ENCODE data around the gene TMX4. TPM values are rescaled to one million over a fixed set of nuclear protein-coding genes. Genes with fewer than 3 reads are reported as not detected.

The TMX4 gene
- 11.6 TPM for polyA plus RNA-seq (2012; ENCODE audit: insufficient read depth, insufficient read length, low read depth)

DNA sequence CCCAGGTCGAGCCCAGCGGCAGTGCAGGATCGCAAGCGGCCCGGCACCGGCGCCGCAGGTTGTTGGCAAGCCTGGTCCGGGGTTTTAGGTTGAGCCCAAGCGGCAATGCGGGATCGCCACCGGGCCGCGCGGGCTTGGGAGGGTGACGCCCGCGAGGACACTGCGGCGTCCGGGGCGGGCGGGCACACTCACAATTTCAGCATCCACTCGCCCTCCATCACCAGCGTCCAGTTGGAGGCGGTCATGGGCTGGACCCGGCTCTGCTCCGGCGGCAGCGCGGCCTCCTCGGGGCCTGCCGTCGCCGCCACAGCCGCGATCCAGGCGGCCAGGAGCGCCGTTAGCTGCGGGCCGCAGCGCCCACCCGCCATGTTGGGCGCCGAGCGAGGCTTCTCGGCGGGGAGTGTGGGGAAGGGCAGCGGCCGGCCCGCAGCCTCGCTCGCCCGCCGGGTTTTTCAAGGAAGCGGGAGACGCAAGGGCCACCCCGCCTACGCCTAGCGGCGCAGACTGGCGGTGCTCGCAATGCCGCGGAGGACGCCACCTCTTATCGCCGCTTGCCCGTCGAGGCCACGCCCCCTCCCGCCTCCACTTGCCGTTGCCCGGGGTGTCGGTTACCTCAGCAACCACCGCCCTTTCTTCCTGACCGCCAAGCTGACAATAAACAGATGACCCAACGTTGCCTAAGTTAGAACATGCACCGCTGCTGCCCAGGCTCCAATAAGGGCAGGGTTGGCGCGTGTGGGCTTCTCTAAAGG lies at the start of gene TMX4:
Gene TMX4 (minus strand): TSS at position 516 of the 752 bp plus-strand sequence. CDS start 148 bp downstream, at position 368.
- Histone ChIP-seq H3K4me3 (ENCODE audit: low read depth, low read length) (peak within 1 kb of the TSS; percentile 86), H3K9me3 (no peaks in the 10 kb centered on the region), H3K36me3 (no peaks in the 10 kb centered on the region), H3K27me3 (no peaks in the 10 kb centered on the region), H3K4me1 (peaks cover 20% of the 10 kb centered on the region)
- DNase-seq = peak; percentile 100
- TF ChIP-seq, protein P1, sequence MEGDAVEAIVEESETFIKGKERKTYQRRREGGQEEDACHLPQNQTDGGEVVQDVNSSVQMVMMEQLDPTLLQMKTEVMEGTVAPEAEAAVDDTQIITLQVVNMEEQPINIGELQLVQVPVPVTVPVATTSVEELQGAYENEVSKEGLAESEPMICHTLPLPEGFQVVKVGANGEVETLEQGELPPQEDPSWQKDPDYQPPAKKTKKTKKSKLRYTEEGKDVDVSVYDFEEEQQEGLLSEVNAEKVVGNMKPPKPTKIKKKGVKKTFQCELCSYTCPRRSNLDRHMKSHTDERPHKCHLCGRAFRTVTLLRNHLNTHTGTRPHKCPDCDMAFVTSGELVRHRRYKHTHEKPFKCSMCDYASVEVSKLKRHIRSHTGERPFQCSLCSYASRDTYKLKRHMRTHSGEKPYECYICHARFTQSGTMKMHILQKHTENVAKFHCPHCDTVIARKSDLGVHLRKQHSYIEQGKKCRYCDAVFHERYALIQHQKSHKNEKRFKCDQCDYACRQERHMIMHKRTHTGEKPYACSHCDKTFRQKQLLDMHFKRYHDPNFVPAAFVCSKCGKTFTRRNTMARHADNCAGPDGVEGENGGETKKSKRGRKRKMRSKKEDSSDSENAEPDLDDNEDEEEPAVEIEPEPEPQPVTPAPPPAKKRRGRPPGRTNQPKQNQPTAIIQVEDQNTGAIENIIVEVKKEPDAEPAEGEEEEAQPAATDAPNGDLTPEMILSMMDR (IDR thresholded peaks at IDR 0.05; ENCODE audit: low read depth, low read length) = peak; percentile 16

DNA sequence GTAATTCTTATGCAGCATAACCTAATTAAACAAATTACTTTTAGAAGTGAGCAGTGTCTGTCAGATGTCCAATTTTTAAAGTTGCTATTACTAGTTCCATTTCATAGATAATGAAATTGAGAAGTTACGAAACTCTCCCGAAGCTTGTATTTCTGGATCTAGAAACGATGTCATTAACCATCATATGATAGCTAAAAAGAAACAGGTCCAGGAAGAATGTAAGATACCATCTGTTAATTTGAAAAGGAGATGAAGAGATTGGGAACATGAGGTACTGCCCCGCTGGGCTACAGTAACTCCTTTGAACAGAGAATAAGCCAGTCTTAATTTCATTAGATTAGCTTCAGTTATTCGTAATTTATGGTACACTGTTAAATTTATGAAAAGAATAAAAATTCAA lies 47.5 kb upstream of the TMX4 start:
- Histone ChIP-seq H3K4me1 (peaks cover 16% of the 10 kb centered on the region), H3K36me3 (no peaks in the 10 kb centered on the region), H3K27me3 (no peaks in the 10 kb centered on the region), H3K9me3 (no peaks in the 10 kb centered on the region), H3K4me3 (ENCODE audit: low read depth, low read length) (no peak overlapping the region)
- no peak for DNase-seq
- TF ChIP-seq, protein P1 (IDR thresholded peaks at IDR 0.05; ENCODE audit: low read depth, low read length) = no peak

DNA sequence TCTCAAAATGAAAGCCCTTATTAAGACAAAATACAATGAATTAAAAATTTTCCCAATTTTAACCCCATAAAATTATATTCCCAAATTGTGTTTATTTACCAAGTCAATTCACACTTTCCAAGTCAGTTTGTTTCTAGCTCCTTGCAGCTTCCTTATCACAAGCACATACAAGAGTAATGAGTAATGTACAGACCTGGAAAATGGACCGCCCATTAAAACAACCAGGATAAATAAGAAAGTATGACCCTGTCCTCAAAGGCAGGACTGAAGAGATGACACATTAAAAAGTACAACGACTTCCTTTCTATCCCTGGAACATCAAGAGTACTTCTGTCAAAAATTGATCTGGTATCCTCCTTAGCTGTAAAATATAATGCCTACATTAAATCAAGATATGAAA lies 47.1 kb upstream of the TMX4 start:
- Histone ChIP-seq H3K4me1 (peaks cover 16% of the 10 kb centered on the region), H3K4me3 (ENCODE audit: low read depth, low read length) (no peak overlapping the region), H3K36me3 (no peaks in the 10 kb centered on the region), H3K9me3 (no peaks in the 10 kb centered on the region), H3K27me3 (no peaks in the 10 kb centered on the region)
- TF ChIP-seq, protein P1 (IDR thresholded peaks at IDR 0.05; ENCODE audit: low read depth, low read length) = no peak
- DNase-seq = no peak

GRCh38 chr20:8065691-8066090 lies 46.1 kb upstream of the TMX4 start:
- no peak for DNase-seq
- no peaks in the 10 kb centered on the region for H3K36me3 ChIP-seq
- no peaks in the 10 kb centered on the region for H3K9me3 ChIP-seq
- H3K4me1 ChIP-seq = peaks cover 16% of the 10 kb centered on the region
- TF ChIP-seq, protein P1 (IDR thresholded peaks at IDR 0.05; ENCODE audit: low read depth, low read length) = no peak
- no peak overlapping the region for H3K4me3 ChIP-seq (ENCODE audit: low read depth, low read length)
- H3K27me3 ChIP-seq = no peaks in the 10 kb centered on the region

- DNase-seq = no peak
These were observed 43.2 kb upstream of the TMX4 start for GRCh38 chr20:8062756-8063155.

More at GRCh38 chr20:8062756-8063155, 43.2 kb upstream of the TMX4 start:
- Histone ChIP-seq H3K4me1 (peaks cover 16% of the 10 kb centered on the region), H3K27me3 (no peaks in the 10 kb centered on the region), H3K36me3 (no peaks in the 10 kb centered on the region), H3K9me3 (no peaks in the 10 kb centered on the region), H3K4me3 (ENCODE audit: low read depth, low read length) (no peak overlapping the region)
- TF ChIP-seq, protein P1 (IDR thresholded peaks at IDR 0.05; ENCODE audit: low read depth, low read length) = no peak

All from BE2C (cell line).